CD14-positive monocyte (primary cell): ENCODE results near the gene ZDHHC13. TPM values are rescaled to one million over a fixed set of nuclear protein-coding genes. Genes with fewer than 3 reads are reported as not detected.

Experiments used
- DNase-seq, 3 donors: peaks; one replicate each; pipeline ENCODE4 v3.0.0-alpha.2; 2011 to 2022
- H2AFZ ChIP-seq: 2 replicates; pipeline ENCODE4 v1.6.0; 2012; ENCODE audit warnings: mild to moderate bottlenecking, low read depth, low read length, inconsistent platforms; ENCODE audit not compliant: insufficient read depth, poor library complexity, severe bottlenecking
- H3K27ac ChIP-seq, 2 donors: 1 replicate in 1 of 2; 2 replicates in 1 of 2; pipeline ENCODE4 v1.5.1; 2012 to 2013; ENCODE audit warnings: low read length in 2 of 2, control low read depth in 1 of 2, inconsistent platforms in 1 of 2, low read depth in 1 of 2, mild to moderate bottlenecking in 1 of 2
- H3K27me3 ChIP-seq, 2 donors: one replicate each; pipeline versions ENCODE4 v1.6.0 to v1.6.1; 2011 to 2013; ENCODE audit warnings: low read length in 2 of 2; ENCODE audit not compliant: control insufficient read depth in 2 of 2, insufficient read depth in 2 of 2
- H3K36me3 ChIP-seq, 2 donors: replicated peaks in 1 of 2; 1 replicate in 1 of 2; 2 replicates in 1 of 2; pipeline versions ENCODE4 v1.5.1 to v1.6.1; 2012 to 2013; ENCODE audit warnings: low read length in 2 of 2, control low read depth in 1 of 2, inconsistent platforms in 1 of 2, mild to moderate bottlenecking in 1 of 2; ENCODE audit not compliant: insufficient read depth in 2 of 2, control insufficient read depth in 1 of 2
- H3K4me1 ChIP-seq, 2 donors: 1 replicate in 1 of 2; 2 replicates in 1 of 2; pipeline versions ENCODE4 v1.5.1 to v1.6.1; 2012 to 2013; ENCODE audit warnings: low read length in 2 of 2, control low read depth in 1 of 2, inconsistent platforms in 1 of 2, mild to moderate bottlenecking in 1 of 2, moderate library complexity in 1 of 2; ENCODE audit not compliant: insufficient read depth in 2 of 2, control insufficient read depth in 1 of 2
- H3K4me2 ChIP-seq: replicated peaks from 2 replicates; pipeline ENCODE3; 2012; ENCODE audit warnings: low read length, moderate library complexity, mild to moderate bottlenecking; ENCODE audit not compliant: poor library complexity, severe bottlenecking; ENCODE audit errors: extremely low read depth
- H3K4me3 ChIP-seq, 3 experiments: fragments of 200-600 bp in 1 of 3; sonication (generic) in 1 of 3; replicated peaks in 1 of 3; 1 replicate in 2 of 3; 2 replicates in 1 of 3; pipeline ENCODE4 v1.5.1; 2011 to 2013; ENCODE audit warnings: low read length in 3 of 3, mild to moderate bottlenecking in 3 of 3, control low read depth in 2 of 3, low read depth in 2 of 3, inconsistent platforms in 1 of 3, moderate library complexity in 1 of 3
- H3K79me2 ChIP-seq: 2 replicates; pipeline ENCODE4 v1.6.0; 2012; ENCODE audit warnings: mild to moderate bottlenecking, control low read depth, inconsistent platforms, low read length, moderate library complexity; ENCODE audit not compliant: insufficient read depth
- H3K9ac ChIP-seq: 2 replicates; pipeline ENCODE4 v1.6.0; 2017; ENCODE audit warnings: low read length, mild to moderate bottlenecking; ENCODE audit not compliant: insufficient read depth, poor library complexity, severe bottlenecking
- H3K9me3 ChIP-seq, 2 donors: replicated peaks in 1 of 2; 1 replicate in 1 of 2; 2 replicates in 1 of 2; pipeline versions ENCODE4 v1.5.1 to v1.6.1; 2012 to 2013; ENCODE audit warnings: low read length in 2 of 2, control low read depth in 1 of 2; ENCODE audit not compliant: control insufficient read depth in 1 of 2, insufficient read depth in 1 of 2
- H4K20me1 ChIP-seq: 2 replicates; pipeline ENCODE4 v1.6.0; 2012; ENCODE audit warnings: mild to moderate bottlenecking, low read length, control low read depth, moderate library complexity; ENCODE audit not compliant: insufficient read depth
- H3K27ac Mint-ChIP-seq, 7 donors: one replicate each; pipeline ENCODE4 v1.8.0; 2020; ENCODE audit warnings: mild to moderate bottlenecking in 7 of 7, mixed read lengths in 7 of 7, moderate library complexity in 6 of 7, inconsistent platforms in 2 of 7
- H3K27me3 Mint-ChIP-seq, 3 donors: one replicate each; pipeline ENCODE4 v1.8.0; 2021 to 2022; ENCODE audit warnings: low read depth in 3 of 3, mild to moderate bottlenecking in 3 of 3, mixed read lengths in 3 of 3, moderate library complexity in 3 of 3, inconsistent platforms in 1 of 3
- H3K36me3 Mint-ChIP-seq, 2 donors: one replicate each; pipeline ENCODE4 v1.8.0; 2020; ENCODE audit warnings: mixed read lengths in 2 of 2, inconsistent platforms in 1 of 2, mild to moderate bottlenecking in 1 of 2
- H3K4me1 Mint-ChIP-seq: one replicate; pipeline ENCODE4 v1.8.0; 2020; ENCODE audit warnings: mild to moderate bottlenecking, mixed read lengths
- H3K4me3 Mint-ChIP-seq, 2 donors: one replicate each; pipeline ENCODE4 v1.8.0; 2020; ENCODE audit warnings: mild to moderate bottlenecking in 2 of 2, mixed read lengths in 2 of 2, moderate library complexity in 1 of 2
- H3K9me3 Mint-ChIP-seq, 7 donors: one replicate each; pipeline ENCODE4 v1.8.0; 2020 to 2022; ENCODE audit warnings: mixed read lengths in 7 of 7, mild to moderate bottlenecking in 6 of 7, moderate library complexity in 6 of 7, inconsistent platforms in 2 of 7
- CTCF ChIP-seq: fragments of 200-600 bp; IDR thresholded peaks from one replicate; pipeline ENCODE4 v1.8.0; 2022; ENCODE audit warnings: antibody characterized with exemption, mild to moderate bottlenecking
- WGBS: methylation state at CpG from one replicate; pipeline ENCODE4 v1.1.5; 2013; ENCODE audit warnings: missing lambda C conversion rate; ENCODE audit not compliant: insufficient coverage; 5-methylcytosine and 5-hydroxymethylcytosine counted together
- intact Hi-C, 2 donors: fragments of 100-400 bp; cut with micrococcal nuclease; formaldehyde crosslinking; loops; one replicate each; pipeline versions ENCODE4 v1.15.0 to v1.15.1; 2023
- polyA plus RNA-seq, 3 donors: library from polyadenylated mRNA; depleted of rRNA in 1 of 3; unstranded in 2 of 3; stranded (reverse) in 1 of 3; fragments of 300-500 nt in 2 of 3; fragments of >200 nt in 1 of 3; fragmentation: Illumina TruSeq in 2 of 3; gene quantifications; 1 replicate in 2 of 3; 2 replicates in 1 of 3; pipeline ENCODE4 v1.2.3, GENCODE V29; 2012 to 2021

The ZDHHC13 gene
- polyA plus RNA-seq, 3 donors, result 5.6 to 7.5 (median 5.6) TPM

GRCh38 chr11:19162951-19163505, 46.1 kb downstream of the ZDHHC13 start:
- peaks cover 0 to 1% (median 0%) of the 10 kb centered on the region in 7 donors for H3K9me3 Mint-ChIP-seq
- DNase-seq, result no peak
- Histone ChIP-seq H3K4me2 (no peak overlapping the region), H3K4me1 (peaks cover 0 to 17% of the 10 kb centered on the region in 2 donors), H3K36me3 (peaks cover 36 to 76% of the 10 kb centered on the region in 2 donors), H3K27me3 (no peaks in the 10 kb centered on the region), H3K9ac (no peak overlapping the region), H4K20me1 (no peaks in the 10 kb centered on the region), H2AFZ (no peak overlapping the region), H3K9me3 (no peaks in the 10 kb centered on the region), H3K4me3 (no peak overlapping the region), H3K79me2 (no peaks in the 10 kb centered on the region), H3K27ac (no peak overlapping the region)
- no CpG with 5 or more reads among the region's 1 CpG for WGBS
- peaks cover 61 to 73% of the 10 kb centered on the region in 2 donors for H3K36me3 Mint-ChIP-seq
- intact Hi-C loops, result no loop called here
- H3K4me3 Mint-ChIP-seq, result peak overlapping the region in 1 of 2 donors; percentile 27
- no peak for TF ChIP-seq CTCF
- peak overlapping the region in 2 of 7 donors; percentile 15 to 69 for H3K27ac Mint-ChIP-seq
- H3K27me3 Mint-ChIP-seq, result no peaks in the 10 kb centered on the region
- peaks cover 24% of the 10 kb centered on the region for H3K4me1 Mint-ChIP-seq

- Histone ChIP-seq H3K27me3 (no peaks in the 10 kb centered on the region), H3K79me2 (no peaks in the 10 kb centered on the region), H3K9me3 (no peaks in the 10 kb centered on the region), H2AFZ (no peak overlapping the region), H3K9ac (no peak overlapping the region), H3K4me1 (peaks cover 0 to 17% of the 10 kb centered on the region in 2 donors), H3K4me2 (no peak overlapping the region), H4K20me1 (no peaks in the 10 kb centered on the region), H3K4me3 (no peak overlapping the region), H3K36me3 (peaks cover 40 to 80% of the 10 kb centered on the region in 2 donors), H3K27ac (peak overlapping the region in 1 of 2 donors; percentile 37)
- no CpG with 5 or more reads among the region's 1 CpG for WGBS
- DNase-seq, result no peak
- Mint-ChIP-seq H3K27ac (peak overlapping the region in 3 of 7 donors; percentile 12 to 79 (median 51)), H3K9me3 (peaks cover 0 to 1% (median 0%) of the 10 kb centered on the region in 7 donors), H3K36me3 (peaks cover 65 to 76% of the 10 kb centered on the region in 2 donors), H3K4me3 (peak overlapping the region in 1 of 2 donors; percentile 40), H3K4me1 (peaks cover 24% of the 10 kb centered on the region), H3K27me3 (no peaks in the 10 kb centered on the region)
- intact Hi-C loops, result no loop called here
- TF ChIP-seq CTCF, result no peak
These were observed 46.6 kb downstream of the ZDHHC13 start for GRCh38 chr11:19163617-19164016.
